AML-193 (cell line): ENCODE measurements around the gene SYTL5.
"Not testable (repeated sequence)": the region's sequence is repeated elsewhere in the genome, so short reads cannot be mapped to it uniquely, and the experiment has no call there.

Experiments
- DNase-seq, 2 experiments: peaks; one replicate each; lab custom pipeline; 2025; lab: John Stamatoyannopoulos, UW

SYTL5 gene

GRCh38 chrX:38006291-38006690, at the start of gene SYTL5:
Gene SYTL5 (plus strand): TSS chrX:38006553. CDS start chrX:38033890, 27,337 bp downstream.
- no peak for DNase-seq

GRCh38 chrX:37958525-37959211, 47.7 kb upstream of the SYTL5 start:
- DNase-seq, result no peak

GRCh38 chrX:37959212-37960021, 46.9 kb upstream of the SYTL5 start:
- no peak for DNase-seq

GRCh38 chrX:37961118-37961517, 45.2 kb upstream of the SYTL5 start:
- DNase-seq, result no peak

- no peak for DNase-seq
Observed at GRCh38 chrX:37967714-37968113, 38.6 kb upstream of the SYTL5 start.

- no peak for DNase-seq
Observed at GRCh38 chrX:37975421-37975820, 30.9 kb upstream of the SYTL5 start.

- DNase-seq, result no peak
Observed at GRCh38 chrX:37976153-37976552, 30.2 kb upstream of the SYTL5 start.

GRCh38 chrX:37984880-37985279, 21.5 kb upstream of the SYTL5 start:
- no peak for DNase-seq

- no peak for DNase-seq
Observed at GRCh38 chrX:37986893-37987292, 19.5 kb upstream of the SYTL5 start.

- no peak for DNase-seq
Observed at GRCh38 chrX:37989304-37989703, 17.0 kb upstream of the SYTL5 start.

- not testable (repeated sequence) for DNase-seq
Observed at GRCh38 chrX:37991303-37991702, 15.1 kb upstream of the SYTL5 start.

GRCh38 chrX:37993176-37993575, 13.2 kb upstream of the SYTL5 start:
- DNase-seq, result no peak

- no peak for DNase-seq
Observed at GRCh38 chrX:37993837-37994619, 12.3 kb upstream of the SYTL5 start.

GRCh38 chrX:37995428-37995827, 10.9 kb upstream of the SYTL5 start:
- DNase-seq, result no peak

- DNase-seq, result no peak
Observed at GRCh38 chrX:37997096-37997495, 9.3 kb upstream of the SYTL5 start.

GRCh38 chrX:37998586-37999262, 7.6 kb upstream of the SYTL5 start:
- no peak for DNase-seq

- DNase-seq, result no peak
Observed at GRCh38 chrX:38000706-38001105, 5.6 kb upstream of the SYTL5 start.

- no peak for DNase-seq
Observed at GRCh38 chrX:38004046-38004445, 2.3 kb upstream of the SYTL5 start.

- DNase-seq, result no peak
Observed at GRCh38 chrX:38006778-38007177, 425 bp downstream of the SYTL5 start.

- no peak for DNase-seq
Observed at GRCh38 chrX:38008658-38009057, 2.3 kb downstream of the SYTL5 start.

- no peak for DNase-seq
Observed at GRCh38 chrX:38009641-38010040, 3.3 kb downstream of the SYTL5 start.

GRCh38 chrX:38018766-38019425, 12.5 kb downstream of the SYTL5 start:
- no peak for DNase-seq
